HuH-7.5 (cell line): ENCODE measurements around the gene ARSB.

Experiments used
- DNase-seq: peaks from one replicate; pipeline ENCODE4 v3.0.0; 2011; ENCODE audit warnings: low spot score

ARSB gene

DNA sequence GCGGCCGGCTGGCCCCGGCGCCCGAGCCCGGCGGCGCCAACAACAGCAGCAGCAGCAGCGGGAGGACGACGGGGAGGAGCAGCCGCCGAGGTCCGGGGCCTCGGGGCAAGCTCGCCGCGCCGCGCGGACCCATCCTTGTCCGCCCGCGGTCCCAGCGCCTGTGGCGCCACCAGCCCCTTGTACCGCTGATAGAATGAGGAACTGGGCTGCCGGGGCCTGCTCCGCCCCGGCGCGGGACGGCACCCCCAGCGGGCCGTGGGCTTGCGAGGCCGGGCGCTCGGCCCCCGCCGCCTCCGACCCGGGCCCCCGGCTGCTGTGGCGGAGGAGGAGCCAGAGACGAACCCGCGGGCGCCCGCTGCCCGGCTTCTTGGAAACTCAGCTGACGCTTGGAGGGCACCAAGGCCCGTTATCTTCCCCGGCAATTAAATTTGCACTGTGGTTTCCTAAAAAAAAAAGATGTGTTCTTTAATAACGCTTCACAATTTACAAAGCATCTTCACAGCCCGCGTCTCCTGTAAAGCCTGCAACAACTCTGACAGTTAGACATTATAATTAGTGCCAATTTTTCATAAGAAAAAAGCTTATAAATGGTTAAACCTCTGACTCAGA, at the start of gene ARSB:
Gene ARSB, minus strand, starts transcription at position 195 of the 609 bp plus-strand sequence. Its CDS starts 62 bp downstream, at position 133.
- DNase-seq = peak; percentile 20

DNA sequence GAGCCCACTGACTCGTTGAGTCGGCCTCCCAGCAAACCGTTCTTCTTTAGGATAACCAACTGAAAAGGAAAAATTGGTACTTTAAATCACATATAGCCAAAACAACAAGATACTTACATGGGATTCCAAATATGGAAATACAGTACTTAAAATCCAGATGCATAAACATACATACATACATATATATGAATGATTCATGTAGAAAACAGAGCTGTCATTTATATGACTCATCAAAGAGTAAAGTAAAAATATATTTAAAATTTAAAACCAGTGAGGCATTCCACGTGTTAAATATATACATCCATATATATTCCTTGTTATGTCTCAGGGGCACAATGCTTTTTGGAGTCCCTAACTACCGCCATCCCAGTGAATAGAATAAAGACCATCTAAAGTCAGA, 47.7 kb upstream of the ARSB start:
- no peak for DNase-seq

DNA sequence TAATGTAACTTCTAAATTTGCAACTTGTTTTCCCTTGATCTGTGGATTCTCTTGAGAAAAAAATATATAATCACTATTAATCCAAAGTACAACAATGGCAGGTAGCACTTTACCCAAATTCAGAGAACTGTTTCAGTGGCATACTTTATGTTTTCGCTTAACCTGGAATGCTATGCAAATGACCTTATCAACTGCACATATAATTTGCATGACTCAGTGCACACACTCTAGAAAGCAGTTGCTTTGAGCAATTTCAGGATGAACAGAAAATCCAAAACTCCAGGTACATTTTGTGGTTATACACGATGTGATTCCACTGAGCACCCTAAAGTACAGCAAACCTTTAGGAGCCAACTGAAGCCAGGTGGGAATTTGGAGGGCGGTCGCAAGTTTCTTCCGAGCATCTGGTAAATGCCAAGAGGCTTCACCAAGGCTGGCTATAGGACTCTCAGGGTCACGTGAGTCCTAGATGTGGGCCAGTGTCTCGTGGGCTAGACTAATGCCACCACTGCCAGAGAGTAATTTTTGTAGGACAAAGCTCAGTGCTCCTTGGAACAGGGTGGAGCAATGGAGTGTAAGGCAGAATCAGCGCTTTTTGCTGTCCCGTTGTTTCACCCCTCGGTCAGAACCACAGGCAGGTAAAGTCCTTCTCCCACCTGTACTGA, 47.1 kb upstream of the ARSB start:
- DNase-seq = no peak

DNA sequence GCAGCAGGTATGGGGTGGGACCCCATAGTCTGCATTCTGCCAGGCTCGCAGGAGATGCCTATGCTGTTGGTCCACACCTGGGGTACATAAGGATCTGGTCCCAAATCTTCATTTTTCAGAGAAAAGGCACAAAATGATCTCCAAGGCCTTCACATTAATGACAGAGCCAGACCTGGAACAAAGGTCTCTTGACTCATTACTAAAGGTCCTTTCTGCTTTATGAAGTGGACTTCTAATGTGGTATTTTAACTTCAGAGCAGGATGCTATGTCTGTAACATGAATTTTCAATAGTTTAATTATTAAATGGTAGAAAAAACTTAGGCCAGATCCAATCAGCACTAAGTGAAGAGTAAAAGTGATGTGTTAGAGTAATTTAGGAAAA, 46.4 kb upstream of the ARSB start:
- no peak for DNase-seq

DNA sequence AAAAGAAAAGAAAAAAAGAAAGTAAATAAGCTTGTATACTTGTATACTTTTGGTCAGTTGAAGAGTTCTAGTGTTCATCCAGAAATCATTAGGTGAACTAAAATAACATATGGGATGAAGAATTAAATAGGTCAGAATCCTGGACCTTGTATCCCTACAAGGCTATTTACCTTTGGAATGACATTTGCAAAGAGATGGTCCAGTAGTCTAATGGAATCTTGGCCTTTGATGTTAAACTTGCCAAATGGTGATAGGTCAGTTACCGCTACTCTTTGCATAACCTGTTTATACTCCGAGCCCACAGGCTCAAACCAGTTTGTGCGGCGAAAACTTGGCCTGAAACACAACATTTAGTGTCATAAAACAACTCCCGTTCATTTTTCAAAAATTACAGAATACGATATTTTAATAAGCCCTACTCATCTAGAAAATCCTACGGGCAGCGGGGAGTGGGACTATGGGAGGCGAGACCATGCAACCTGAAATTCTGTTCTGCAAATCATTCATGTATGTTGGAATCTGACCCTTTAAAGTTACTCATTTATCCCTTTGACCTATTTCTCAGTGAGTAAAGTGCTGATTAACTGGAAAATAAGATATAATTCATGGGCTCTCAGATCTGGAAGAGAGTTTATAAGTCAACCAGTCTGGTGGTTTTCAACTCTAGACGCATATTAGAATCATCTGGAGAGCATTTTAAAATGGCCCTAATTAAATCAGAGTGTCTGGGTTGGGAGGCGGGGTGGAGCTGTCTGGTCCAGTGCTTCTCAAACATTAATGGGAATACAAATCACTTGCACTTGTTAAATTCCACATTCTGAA, 45.8 kb upstream of the ARSB start:
- DNase-seq = no peak

DNA sequence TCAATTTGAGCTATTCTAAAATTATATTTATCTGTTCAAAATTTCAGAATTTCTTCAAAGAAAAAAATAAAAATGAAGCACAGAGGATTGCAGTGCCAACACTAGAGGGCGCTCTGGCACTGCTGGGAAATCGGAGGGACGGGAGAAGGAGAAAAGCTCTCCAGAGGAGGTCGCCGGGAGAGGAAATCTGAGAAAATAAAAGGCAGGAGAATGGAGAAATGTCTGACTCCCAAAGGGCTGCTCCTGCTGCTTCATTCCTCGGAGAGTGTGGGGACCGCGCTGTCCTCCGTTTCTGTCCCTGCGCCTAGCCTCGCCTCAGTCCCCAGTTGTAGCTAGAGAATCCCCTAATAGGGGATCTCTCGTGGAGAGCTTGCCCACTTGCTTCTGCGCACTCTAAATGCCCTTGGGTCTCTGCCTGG, 40.0 kb upstream of the ARSB start:
- DNase-seq = no peak

DNA sequence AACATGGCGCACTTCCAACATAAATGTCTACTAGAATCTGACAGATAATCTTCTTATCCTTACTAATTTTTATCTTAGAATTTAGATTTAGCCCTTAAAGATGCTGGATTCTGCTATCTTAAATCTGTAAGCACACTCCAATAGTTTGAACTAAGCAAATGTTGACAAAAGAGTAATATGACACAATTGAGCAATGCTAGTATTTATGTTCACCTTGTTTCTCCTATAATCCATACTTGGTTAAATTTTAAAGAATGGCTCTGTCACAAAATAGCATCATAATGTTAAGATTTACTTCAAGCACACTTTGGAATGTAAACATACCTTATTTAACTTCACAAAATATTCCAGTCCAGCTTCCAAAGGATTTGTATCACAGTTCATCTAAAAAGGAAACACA, 38.8 kb upstream of the ARSB start:
- DNase-seq = no peak

DNA sequence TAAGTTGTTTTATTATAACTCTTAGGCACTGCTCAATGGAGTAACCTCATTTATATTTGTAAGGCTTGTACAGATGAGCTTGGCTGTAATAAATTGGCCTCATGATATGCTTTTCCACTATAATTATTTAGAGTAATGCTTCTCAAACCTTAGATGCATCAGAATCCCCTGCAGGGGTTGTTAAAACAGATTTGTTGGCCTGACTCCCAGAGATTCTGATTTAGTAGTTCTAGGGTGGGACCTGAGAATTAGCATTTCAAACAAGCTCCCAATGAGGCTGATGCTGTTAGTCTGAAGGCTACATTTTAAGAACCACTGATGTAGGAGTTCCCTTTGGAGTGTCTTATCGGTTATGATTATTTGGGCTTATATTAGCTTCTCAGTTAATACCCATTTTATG, 38.2 kb upstream of the ARSB start:
- DNase-seq = no peak

DNA sequence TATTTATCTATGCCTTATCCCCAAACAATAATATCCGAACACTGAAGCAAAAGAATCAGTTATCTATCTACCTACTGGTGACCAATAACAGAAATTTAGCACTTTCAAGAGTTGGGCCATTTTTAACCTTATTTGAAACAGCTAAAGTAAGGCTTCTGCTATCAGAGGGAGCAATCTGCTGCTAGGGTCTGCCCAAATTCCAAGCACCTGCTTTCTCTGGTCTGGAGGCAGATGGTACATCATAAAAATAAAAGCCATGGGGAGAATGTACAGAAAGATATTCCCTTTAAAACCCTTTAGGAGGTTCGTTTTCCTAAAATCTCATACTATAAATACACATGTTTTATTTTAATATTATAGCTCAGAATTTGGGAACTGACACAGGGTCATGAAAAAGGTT, 37.7 kb upstream of the ARSB start:
- DNase-seq = no peak

DNA sequence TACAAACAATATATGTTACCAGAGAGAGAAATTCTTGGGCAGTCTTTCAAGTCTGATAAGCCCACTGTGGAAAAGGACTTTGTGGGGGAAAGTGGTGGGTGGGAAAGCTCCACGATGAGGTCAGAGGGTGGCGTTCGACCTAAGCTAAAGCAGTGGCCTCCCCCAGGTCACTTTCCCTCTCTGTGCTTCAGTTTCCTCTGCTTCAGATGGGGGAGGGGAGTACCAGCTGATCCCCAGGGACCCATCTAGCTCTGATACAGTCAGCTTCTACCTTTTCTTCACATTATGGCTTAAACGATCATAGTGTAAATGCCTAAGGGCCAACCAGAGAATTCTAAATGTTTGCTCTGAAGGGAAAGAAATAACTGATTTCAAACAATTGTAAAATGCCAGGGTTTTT, 36.6 kb upstream of the ARSB start:
- DNase-seq = no peak

DNA sequence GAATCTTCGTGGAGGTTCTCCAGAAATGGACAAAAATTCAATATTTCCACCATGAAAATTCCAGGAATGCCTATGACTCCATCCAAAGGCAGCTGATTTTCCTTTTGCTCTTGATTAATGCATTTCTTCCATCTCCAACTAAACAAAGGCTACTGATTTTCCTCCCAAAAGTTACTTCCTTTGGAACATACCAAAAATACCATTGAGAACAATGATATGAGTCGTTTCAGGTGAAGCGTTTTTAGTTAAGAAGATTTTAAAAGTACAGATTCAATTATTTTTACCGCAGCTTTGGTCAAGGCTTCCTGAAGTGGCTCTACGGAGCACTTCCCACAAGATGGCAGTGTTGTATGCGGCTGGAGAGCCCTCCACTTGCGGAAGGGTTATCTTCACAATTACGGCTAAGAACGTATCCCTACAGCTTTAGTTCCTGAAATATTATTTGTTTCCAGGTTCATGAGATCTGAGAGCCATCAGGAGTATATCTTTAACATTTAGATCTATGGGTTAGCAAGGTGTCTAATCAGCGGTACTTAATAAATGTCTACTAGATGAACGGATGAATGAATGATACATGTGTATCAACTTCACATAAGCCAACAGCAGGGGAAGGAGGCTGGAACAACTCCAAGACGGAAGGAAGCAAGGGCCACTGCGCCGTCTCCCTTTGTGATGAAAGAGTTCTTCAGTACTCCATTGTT, 35.9 kb upstream of the ARSB start:
- DNase-seq = no peak

DNA sequence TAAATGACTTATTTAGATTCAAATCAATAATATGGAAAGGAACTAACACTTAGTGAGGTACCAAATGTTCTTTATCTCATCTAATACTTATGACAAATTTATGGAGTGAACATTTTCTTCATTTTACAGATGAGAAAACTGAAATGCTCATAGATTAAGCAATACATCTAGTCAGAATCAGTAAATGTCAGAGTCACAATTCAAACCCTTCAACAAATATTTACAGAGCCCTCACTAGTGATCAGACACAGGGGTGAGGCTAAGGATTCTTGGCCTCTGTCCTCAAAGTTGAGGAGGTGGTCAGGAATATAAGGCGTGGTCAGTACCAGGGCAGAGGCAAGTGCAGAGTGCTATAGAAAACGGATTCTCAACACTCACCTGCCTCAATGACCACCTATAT, 29.5 kb upstream of the ARSB start:
- no peak for DNase-seq

DNA sequence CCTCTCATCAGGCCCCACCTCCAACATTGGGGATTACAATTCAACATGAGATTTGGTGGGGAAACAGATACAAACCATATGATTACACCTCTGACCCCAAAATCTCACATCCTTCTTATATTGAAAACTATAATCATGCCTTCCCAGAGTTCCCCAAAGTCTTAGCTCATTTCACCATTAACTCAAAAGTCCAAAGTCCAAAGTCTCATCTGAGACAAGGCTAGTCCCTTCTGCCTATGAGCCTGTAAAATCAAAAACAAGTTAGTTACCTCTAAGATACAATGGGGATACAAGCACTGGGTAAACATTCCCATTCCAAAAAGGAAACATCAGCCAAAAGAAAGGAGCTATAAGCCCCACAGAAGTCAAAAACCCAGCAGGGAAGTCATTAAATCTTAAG, 26.8 kb upstream of the ARSB start:
- no peak for DNase-seq

DNA sequence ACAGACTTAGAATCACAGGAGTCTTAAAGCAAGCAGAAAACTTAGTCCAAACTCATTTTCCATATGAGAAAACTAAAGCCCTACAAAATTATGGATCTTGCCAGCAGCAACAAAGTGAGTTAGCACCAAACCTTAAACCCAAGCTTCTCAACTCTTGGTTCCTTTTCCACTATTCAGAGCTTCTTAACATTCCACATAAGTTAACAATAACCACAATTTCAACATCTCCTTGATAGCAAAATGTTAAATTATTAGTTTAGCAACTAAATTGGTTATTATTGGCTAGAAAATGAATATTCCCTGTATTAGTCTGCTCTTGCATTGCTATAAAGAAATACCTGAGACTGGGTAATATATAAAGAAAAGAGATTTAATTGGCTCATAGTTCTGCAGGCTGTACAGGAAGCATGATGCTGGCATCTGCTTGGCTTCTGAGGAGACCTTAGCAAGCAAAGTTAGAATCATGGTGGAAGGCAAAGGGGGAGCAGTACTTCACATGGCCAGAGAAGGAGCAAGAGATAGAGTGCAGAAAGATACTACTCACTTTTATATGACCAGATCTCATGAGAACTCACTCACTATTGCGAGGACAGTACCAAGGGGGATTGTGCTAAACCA, 26.2 kb upstream of the ARSB start:
- DNase-seq = no peak

DNA sequence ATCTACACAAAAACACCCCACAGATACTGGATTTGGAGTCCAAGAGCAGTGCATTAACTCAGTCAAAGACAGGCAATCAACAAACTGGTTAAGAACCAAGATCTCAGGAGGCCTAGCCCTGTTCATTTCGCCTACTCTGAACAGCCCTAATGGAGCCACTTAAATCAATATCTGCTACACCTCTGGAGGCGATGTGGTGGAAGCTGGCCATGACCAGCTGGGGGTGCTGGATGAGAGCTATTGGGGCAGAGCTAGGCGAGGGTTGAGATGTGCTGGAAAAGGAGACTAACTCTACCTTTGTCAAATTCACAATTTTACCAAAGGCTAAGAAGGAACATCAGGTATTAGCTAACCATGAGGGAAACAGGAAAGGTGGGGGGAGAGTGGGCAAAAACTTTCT, 23.3 kb upstream of the ARSB start:
- DNase-seq = no peak

DNA sequence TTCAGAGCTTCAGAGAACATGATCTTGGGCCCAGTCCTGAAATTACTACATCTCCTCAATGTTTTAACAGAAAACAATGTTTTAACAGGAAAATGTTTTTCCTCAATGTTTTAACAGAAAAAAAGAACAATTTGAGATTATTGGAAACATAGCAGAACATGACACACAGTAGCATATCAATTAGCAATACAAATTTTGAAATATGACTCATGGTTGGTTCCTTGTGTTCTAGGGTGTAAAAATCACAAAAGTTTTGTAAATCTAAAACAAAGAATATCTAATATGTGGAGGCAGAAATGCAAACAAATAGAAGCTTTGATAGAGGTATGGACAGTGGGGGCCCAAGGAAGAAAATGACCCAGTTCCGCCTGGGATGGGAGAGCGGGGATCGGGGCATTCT, 22.8 kb upstream of the ARSB start:
- DNase-seq = no peak

DNA sequence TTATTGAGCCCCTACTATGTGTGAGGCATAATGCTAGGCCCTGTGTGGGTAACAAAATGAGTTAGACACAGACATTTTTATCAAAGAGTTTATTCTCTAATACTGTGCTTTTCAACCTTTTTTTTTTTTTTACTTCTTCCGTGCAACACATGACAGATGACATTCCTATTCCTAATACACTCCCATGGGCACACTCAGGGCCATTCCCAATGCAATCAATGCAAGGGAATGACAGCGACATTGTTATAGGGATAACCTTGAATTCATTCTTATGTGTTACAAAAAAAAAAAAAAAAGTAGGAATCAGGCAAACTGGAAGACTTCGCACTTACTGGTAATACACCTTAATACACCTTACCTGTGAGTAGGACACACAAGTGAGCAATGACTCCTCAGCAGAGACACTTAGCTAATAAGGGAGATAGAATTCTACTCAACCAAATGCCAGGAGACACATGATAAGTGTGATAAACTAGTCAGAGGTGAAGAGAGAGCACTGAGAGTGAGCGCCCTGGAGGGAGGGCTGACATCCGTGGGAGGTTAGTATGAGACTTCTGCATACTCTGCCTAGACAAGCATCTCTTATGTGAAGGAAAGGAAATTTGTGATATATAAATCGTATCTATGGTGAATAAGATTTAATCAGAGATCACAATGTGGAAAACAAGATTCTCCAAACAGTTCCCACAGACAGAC, 21.0 kb upstream of the ARSB start:
- no peak for DNase-seq

DNA sequence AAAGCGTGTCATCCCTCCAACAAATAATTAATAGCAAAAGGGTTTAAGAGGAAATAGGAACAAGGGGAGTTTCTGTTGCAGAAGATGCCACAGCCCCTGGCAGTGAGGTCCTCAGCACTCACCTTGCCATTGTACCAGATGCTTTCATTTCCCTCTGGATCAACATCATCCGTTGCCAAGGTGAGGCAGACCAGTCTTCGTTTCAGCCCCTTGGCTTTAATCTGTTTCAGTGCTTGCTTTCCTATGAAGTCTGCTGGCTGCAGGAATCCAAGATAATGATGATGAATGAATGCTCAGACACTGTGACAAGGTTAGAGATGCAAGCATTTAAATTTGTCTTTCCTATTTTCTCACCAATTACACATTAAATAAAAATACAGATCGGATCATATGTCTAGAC, 20.0 kb upstream of the ARSB start:
- no peak for DNase-seq

DNA sequence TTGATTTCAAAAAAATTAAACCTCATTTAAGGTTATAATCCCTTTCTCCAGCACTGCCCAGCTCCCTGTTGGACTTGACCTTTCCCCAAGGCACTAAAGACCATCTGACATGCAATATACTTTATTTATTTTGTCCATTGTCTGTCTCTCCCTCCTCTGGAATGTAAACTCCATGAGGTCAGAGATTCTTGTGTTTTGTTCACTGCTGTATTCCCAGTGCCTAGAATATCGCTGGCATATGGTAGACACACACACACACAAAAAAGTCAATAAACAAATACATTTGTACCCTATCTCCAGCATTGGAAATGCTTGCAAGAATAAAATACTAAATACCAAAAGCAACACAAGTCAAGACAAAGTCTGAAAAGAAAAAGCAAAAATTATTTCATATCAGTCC, 17.3 kb upstream of the ARSB start:
- DNase-seq = no peak

DNA sequence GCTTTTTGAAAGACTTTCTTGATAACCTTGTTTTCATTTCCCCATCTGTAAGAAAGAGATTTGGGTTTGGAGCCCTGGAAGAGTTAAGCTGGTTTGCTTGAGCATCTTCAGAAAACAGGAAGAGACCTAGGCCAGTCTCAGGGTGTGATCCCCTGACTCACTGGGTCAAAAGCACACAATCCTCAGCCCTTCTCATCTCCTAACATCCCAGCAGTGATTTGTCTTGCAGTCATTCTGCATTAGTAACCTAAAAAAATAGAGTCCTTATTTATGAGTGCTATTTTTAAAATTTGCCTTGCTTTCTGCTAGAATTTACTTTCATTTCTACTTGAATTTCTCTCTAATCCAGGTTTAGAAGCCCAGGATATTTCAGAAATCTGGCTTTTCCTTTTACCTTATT, 16.4 kb upstream of the ARSB start:
- DNase-seq = no peak

DNA sequence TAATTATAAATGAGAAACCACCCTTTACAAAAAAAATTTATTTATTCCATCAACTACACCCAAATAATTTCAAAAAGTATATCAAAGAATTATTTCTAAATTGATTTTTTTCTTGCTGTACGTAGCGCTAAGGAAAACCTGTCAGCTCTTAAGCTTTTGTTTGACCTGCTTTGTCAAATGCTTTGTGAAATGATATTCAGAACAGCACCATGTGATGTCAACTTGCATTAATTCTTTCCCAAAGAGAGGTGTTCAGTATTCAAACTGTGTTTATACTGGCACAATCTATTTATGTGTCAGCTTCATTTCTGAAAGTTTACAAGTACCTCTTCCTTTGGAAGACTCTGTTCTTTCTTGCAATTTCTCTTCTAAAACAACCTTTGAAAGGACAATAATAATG, 12.0 kb upstream of the ARSB start:
- DNase-seq = no peak

DNA sequence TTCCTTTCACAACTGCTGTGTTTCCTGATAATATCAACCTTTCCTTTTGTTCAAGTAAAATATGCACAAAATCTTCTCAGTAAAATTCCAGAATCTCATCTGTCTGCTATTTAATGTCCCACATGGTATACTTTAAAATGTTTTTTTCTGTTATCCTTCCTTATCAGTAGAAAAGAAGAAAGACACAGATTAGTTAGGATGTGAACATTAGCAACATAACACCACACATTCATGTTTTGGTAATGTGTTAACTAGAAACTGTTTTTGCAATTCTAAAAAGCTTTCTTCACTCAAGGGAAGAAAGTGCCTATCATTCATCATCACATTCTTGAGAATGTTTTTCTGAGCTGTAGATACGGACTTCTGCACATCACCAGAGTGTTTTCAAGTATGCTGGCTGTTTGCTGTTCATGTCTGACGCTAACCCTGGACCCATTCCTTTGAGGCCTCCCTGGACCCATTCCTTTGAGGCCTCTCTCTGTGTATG, 10.5 kb upstream of the ARSB start:
- DNase-seq = no peak
